ENCODE results near the gene COL4A5. TPM values are rescaled to one million over a fixed set of nuclear protein-coding genes. Genes with fewer than 3 reads are reported as not detected.

The COL4A5 gene
- total RNA-seq, 1 donor from 2014 or later = not detected

DNA sequence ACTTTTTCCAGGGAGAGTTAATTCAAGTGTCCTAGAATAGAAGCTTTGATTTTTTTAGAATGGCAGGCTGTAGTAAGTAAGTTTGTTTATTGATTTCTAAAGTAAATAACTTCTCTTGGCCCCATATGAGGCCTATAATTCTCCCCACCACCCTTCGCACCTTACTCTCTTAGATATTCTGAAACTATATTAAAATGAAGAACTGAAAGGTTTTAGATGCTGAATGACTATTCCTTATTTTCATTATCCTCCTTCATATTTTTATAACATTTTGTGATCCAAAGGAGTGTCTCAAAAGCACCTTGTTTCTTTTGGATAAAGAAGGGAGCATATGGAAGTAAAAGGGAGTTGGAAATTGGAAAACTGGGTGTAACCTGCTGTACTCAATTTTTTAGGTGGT lies 226.5 kb downstream of the COL4A5 start:
- Mint-ChIP-seq H3K4me3 (no peak overlapping the region), H3K4me1 (no peaks in the 10 kb centered on the region), H3K27ac (no peak overlapping the region), H3K36me3 (ENCODE audit: low read depth) (no peaks in the 10 kb centered on the region), H3K27me3 (no peaks in the 10 kb centered on the region), H3K9me3 (no peaks in the 10 kb centered on the region)
- ChIA-PET CTCF (no interaction called here), POLR2A (no interaction called here)
- no peak for DNase-seq
- TF ChIP-seq, protein P1, sequence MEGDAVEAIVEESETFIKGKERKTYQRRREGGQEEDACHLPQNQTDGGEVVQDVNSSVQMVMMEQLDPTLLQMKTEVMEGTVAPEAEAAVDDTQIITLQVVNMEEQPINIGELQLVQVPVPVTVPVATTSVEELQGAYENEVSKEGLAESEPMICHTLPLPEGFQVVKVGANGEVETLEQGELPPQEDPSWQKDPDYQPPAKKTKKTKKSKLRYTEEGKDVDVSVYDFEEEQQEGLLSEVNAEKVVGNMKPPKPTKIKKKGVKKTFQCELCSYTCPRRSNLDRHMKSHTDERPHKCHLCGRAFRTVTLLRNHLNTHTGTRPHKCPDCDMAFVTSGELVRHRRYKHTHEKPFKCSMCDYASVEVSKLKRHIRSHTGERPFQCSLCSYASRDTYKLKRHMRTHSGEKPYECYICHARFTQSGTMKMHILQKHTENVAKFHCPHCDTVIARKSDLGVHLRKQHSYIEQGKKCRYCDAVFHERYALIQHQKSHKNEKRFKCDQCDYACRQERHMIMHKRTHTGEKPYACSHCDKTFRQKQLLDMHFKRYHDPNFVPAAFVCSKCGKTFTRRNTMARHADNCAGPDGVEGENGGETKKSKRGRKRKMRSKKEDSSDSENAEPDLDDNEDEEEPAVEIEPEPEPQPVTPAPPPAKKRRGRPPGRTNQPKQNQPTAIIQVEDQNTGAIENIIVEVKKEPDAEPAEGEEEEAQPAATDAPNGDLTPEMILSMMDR (IDR thresholded peaks at IDR 0.05) = no peak
- intact Hi-C loops (cut with micrococcal nuclease) = no loop called here
- ATAC-seq (ENCODE audit: low read depth) = no peak

DNA sequence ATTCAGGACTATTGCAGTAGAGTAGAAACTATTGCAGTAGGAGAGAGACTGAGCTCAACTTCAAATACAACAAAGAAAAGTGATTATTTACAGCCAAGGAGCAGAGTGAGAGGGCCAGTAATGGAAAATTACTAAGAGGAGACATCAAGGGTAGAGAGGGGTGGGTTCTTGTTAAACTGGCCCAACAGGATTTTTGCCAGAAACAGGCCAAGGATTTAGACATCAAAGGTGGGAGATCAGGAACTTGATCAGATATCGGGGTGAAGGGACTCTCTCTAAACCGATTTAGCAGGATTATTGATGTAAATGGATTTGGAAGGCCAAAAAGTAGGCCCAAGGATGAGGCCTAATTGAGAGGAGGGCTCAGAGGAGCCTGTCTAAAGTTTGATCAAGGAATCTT lies 231.9 kb downstream of the COL4A5 start:
- intact Hi-C loops (cut with micrococcal nuclease) = no loop called here
- Mint-ChIP-seq H3K27ac (no peak overlapping the region), H3K36me3 (ENCODE audit: low read depth) (no peaks in the 10 kb centered on the region), H3K4me3 (no peak overlapping the region), H3K4me1 (no peaks in the 10 kb centered on the region), H3K9me3 (no peaks in the 10 kb centered on the region), H3K27me3 (no peaks in the 10 kb centered on the region)
- ChIA-PET CTCF (no interaction called here), POLR2A (no interaction called here)
- TF ChIP-seq, protein P1 (IDR thresholded peaks at IDR 0.05) = no peak
- ATAC-seq (ENCODE audit: low read depth) = no peak
- no peak for DNase-seq

DNA sequence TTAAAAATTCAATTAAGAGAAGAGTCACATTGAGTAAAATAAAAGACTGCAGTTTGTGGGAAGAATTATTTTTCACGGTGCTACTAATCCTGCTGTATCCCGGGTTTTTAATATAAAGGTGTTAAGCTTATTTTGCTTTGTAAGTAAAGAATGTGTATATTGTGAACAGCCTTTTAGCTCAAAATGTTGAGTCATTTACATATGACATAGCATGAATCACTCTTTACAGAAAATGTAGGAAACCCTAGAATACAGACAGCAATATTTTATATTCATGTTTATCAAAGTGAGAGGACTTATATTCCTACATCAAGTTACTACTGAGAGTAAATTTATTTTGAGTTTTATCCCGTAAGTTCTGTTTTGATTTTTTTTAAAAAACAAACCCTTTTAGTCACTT lies 257.1 kb downstream of the COL4A5 start:
- DNase-seq = no peak
- Mint-ChIP-seq H3K9me3 (no peaks in the 10 kb centered on the region), H3K27ac (no peak overlapping the region), H3K27me3 (no peaks in the 10 kb centered on the region), H3K4me1 (no peaks in the 10 kb centered on the region), H3K36me3 (ENCODE audit: low read depth) (no peaks in the 10 kb centered on the region), H3K4me3 (no peak overlapping the region)
- TF ChIP-seq, protein P1 (IDR thresholded peaks at IDR 0.05) = no peak
- no peak for ATAC-seq (ENCODE audit: low read depth)
- CTCF ChIA-PET = no interaction called here
- intact Hi-C loops (cut with micrococcal nuclease) = no loop called here
- POLR2A ChIA-PET = no interaction called here

DNA sequence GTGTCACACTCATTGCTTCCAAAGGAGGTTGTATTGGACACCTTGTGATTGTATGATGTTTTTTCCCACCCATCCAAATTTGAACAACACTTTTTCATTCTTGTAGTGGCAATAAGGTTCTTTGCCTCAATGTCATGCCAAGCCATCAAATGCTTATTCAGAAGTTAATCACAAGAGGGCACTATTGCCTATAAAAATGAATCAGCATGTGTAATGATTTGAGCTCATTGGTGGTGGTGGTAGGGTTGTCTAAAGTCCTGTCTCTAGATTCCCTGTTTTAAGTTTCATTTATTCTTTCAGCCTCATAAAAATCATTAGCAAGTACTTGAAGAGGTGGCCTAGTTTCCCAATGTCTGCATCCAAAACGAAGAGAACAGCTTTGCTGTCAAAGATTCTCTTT lies 259.7 kb downstream of the COL4A5 start:
- DNase-seq = no peak
- Mint-ChIP-seq H3K4me3 (no peak overlapping the region), H3K27ac (no peak overlapping the region), H3K27me3 (no peaks in the 10 kb centered on the region), H3K9me3 (no peaks in the 10 kb centered on the region), H3K4me1 (no peaks in the 10 kb centered on the region), H3K36me3 (ENCODE audit: low read depth) (no peaks in the 10 kb centered on the region)
- ChIA-PET POLR2A (no interaction called here), CTCF (no interaction called here)
- intact Hi-C loops (cut with micrococcal nuclease) = no loop called here
- no peak for ATAC-seq (ENCODE audit: low read depth)
- TF ChIP-seq, protein P1 (IDR thresholded peaks at IDR 0.05) = no peak

DNA sequence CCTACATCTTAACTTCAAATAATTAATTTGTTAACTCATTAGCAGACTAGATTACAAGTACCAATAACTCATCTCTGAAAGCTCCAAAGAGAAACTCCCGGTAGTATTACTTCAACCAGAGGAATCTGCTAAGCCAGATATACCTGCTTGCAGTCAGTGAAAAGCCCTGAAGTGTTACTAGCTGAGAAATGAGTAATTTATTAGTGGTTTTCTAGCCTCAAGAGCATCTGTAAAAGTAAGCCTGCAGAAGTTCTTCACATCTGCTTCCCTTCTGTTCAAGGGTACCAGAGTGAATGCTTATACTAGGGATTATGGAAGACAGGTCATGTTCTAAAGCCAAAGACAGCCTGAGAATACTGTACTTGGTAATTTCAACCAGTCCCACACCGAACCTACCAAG lies 262.0 kb downstream of the COL4A5 start:
- ATAC-seq (ENCODE audit: low read depth) = no peak
- H3K4me1 Mint-ChIP-seq = no peaks in the 10 kb centered on the region

More for the DNA sequence above, 262.0 kb downstream of the COL4A5 start:
- Mint-ChIP-seq H3K4me3 (no peak overlapping the region), H3K36me3 (ENCODE audit: low read depth) (no peaks in the 10 kb centered on the region), H3K27me3 (no peaks in the 10 kb centered on the region), H3K9me3 (no peaks in the 10 kb centered on the region), H3K27ac (no peak overlapping the region)
- DNase-seq = no peak
- ChIA-PET POLR2A (no interaction called here), CTCF (no interaction called here)
- TF ChIP-seq, protein P1 (IDR thresholded peaks at IDR 0.05) = no peak
- intact Hi-C loops (cut with micrococcal nuclease) = no loop called here
